GM12874 (cell line): Measurements from ENCODE around the gene DLGAP4.

ENCODE experiments used
- TF ChIP-seq, protein P1 (sequence below): IDR thresholded peaks from 2 replicates; pipeline ENCODE4 v1.5.1; 2011; ENCODE audit warnings: low read depth, mild to moderate bottlenecking, control low read depth, low read length, moderate library complexity; ENCODE audit not compliant: insufficient read depth

Gene DLGAP4

DNA sequence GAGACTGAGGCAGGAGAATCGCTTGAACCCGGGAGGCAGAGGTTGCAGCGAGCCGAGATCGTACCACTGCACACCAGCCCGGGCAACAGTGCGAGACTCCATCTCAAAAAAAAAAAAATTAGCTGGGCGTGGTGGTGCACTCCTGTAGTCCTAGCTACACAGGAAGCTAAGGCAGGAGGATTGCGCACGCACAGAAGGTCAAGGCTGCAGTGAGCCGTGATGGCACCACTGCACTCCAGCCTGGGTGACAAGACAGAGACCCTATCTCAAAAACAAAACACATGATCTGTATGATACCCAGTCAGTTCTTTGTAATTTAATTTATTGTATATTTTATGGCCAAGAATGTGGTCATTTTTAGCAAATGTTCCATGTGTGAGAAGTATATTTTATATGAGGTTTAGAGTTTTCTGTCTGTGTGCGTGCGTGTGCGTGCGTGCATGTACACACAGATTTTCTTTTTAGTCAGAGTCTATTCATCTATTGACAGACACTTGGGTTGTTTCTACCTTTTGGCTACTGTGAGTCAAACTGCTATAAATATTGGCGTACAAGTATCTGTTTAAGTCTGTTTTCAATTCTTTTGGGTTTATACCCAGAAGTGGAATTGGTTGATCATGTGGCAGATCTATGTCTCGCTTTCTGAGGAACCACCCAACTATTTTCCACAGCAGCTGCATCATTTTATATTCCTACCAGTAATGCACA, 213.0 kb downstream of the DLGAP4 start:
- TF ChIP-seq, protein P1, sequence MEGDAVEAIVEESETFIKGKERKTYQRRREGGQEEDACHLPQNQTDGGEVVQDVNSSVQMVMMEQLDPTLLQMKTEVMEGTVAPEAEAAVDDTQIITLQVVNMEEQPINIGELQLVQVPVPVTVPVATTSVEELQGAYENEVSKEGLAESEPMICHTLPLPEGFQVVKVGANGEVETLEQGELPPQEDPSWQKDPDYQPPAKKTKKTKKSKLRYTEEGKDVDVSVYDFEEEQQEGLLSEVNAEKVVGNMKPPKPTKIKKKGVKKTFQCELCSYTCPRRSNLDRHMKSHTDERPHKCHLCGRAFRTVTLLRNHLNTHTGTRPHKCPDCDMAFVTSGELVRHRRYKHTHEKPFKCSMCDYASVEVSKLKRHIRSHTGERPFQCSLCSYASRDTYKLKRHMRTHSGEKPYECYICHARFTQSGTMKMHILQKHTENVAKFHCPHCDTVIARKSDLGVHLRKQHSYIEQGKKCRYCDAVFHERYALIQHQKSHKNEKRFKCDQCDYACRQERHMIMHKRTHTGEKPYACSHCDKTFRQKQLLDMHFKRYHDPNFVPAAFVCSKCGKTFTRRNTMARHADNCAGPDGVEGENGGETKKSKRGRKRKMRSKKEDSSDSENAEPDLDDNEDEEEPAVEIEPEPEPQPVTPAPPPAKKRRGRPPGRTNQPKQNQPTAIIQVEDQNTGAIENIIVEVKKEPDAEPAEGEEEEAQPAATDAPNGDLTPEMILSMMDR: no peak

DNA sequence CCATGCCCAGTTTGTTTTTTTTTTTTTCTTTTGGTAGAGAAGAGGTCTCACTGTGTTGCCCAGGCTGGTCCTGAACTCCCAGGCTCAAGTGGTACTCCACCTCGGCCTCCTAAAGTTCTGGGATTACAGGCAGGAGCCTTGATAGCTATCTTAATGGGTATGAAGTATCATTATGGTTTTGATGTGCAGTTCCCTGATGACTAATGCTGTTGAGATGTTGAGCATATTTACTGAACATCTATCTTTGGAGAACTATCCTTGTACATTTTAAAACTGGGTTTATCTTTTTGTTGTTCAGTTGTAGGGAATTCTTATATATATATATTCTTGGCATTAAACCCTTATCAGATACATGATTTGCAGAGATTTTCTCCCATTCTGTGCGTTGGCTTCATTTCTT, 213.8 kb downstream of the DLGAP4 start:
- TF ChIP-seq, protein P1: no peak

DNA sequence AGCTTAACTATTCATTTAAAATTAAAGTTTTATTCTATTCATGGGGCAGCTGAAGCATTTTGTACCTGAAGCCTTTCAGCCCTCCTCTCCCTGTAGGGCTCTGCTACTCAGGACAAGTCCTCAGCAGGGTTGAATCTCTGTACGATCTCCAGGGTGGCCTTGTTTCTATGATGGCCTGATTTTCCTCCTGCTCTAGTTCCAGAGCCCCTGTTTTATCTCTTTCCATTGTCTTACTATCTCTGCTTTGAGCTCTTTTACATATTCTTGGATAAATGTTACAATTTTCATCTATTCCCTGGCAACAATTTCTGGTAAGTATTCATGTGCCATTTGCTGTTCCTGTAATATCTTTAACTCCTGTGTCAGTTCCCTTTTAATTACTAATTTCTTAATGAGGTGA, 215.4 kb downstream of the DLGAP4 start:
- TF ChIP-seq, protein P1: no peak

DNA sequence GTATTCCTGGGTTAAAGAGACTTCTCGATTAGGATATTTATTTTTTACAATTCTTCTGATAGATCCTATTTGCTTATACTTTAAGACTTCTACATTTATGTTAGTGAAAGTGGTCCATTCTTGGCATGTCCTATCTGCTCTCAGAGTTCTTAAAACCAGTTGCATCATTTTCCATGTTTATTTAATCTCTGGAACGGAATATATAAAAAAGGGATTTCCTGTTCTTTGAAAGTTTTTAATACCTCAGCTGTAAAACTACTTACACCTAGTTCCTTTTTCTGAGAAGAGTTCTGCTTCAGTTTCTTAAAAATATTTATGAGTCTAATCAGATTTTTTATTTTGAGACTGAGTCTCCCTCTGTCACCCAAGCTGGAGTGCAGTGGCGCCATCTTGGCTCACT, 217.2 kb downstream of the DLGAP4 start:
- TF ChIP-seq, protein P1: no peak

DNA sequence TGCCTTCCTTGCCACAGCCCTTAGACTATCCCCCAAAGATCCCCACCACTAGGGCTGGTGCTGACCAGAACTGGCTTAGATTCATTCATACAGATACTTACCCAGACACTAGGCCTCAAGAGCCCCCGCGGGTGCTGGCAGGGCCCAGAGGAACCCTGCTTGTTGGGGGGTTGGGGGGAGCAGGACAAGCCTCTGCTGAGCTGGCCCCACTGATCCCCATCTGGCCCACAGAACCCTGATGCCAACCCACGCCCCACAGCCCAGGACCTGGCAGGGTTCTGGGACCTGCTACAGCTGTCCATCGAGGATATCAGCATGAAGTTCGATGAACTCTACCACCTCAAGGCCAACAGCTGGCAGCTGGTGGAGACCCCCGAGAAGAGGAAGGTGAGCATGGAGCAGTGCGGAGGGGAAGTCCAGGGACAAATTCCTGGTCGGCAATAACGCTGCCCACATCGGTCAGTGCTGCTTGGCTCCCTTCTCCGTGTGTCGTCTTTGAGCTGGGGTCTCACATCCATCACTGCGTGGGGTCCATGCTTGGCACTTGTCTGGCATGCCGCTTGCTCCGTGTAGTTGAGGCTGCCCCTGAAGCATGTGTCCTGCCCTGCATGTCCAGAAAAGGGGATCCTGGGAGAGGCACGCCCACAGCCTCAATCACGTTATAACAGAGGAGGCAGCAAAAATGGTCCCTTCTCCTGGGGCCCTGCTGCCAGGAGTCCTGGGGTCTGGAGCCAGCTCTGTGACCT, 219.7 kb downstream of the DLGAP4 start:
- TF ChIP-seq, protein P1: no peak

DNA sequence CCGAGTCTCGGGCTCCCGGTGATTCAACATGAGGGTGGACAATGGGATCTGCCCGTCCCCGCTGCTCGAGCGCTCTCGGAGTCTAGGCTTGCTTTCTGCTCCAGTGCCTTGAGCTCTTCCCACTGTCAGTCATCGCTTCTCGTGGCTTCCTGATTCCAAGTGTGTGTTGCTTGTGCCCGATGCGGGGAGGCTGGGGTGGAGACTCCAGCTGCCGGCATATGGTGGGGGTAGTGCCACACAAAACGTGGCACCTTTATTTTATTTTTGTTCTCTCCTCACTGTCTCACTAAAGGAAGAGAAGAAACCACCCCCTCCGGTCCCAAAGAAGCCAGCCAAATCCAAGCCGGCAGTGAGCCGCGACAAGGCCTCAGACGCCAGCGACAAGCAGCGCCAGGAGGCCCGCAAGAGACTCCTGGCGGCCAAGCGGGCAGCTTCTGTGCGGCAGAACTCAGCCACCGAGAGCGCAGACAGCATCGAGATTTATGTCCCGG, 220.4 kb downstream of the DLGAP4 start:
- TF ChIP-seq, protein P1: no peak

DNA sequence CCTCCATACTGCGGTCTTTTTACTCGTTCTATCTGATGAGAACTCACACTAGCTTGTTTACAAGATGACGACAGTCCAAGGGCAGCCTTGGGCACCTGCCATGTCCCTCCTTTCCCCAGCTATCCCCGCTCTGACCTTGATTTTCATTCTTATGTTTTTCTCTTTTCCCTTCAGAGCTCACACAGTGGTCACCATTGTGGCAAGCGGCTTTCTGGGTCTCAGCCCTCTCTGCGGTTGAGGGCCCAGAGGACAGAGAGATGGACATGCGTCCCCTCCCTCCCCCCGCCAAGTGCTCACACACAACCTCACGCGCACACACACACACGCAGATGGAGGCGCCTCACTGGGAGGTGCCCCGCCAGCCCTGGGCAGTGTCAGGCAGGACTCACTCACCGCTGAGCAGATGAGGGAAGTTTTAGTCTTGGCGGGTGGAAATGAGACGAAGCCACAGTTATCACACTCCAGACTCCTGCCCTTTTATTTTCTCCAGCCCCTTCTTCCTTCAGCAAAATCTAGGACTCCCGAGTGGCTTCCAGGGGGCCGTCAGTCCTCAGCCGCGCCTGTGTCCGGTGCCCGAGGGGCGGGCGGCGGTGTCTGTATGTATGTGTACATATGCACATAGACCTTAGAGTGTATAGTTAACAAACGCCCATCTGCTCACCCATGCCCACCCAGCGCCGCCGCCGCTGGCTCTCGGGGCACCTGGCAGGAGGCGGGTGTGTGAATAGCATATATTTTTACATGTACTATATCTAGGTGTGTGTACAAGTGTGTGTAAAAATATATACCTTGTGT, 221.4 kb downstream of the DLGAP4 start:
- TF ChIP-seq, protein P1: no peak
